Measurements from ENCODE around the gene RTN1.

- no peak for TF ChIP-seq POLR2A (IDR thresholded peaks at IDR 0.05)
- TF ChIP-seq EP300 (IDR thresholded peaks at IDR 0.05; ENCODE audit: low read depth) = no peak
- TF ChIP-seq, protein P1, sequence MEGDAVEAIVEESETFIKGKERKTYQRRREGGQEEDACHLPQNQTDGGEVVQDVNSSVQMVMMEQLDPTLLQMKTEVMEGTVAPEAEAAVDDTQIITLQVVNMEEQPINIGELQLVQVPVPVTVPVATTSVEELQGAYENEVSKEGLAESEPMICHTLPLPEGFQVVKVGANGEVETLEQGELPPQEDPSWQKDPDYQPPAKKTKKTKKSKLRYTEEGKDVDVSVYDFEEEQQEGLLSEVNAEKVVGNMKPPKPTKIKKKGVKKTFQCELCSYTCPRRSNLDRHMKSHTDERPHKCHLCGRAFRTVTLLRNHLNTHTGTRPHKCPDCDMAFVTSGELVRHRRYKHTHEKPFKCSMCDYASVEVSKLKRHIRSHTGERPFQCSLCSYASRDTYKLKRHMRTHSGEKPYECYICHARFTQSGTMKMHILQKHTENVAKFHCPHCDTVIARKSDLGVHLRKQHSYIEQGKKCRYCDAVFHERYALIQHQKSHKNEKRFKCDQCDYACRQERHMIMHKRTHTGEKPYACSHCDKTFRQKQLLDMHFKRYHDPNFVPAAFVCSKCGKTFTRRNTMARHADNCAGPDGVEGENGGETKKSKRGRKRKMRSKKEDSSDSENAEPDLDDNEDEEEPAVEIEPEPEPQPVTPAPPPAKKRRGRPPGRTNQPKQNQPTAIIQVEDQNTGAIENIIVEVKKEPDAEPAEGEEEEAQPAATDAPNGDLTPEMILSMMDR (IDR thresholded peaks at IDR 0.05) = no peak
Observed at GRCh38 chr14:59656473-59656872, 214.1 kb downstream of the RTN1 start.

Data from transverse colon (tissue), 3 donors.